Measurements from ENCODE around the gene ERICH4. TPM values are rescaled to one million over a fixed set of nuclear protein-coding genes. Genes with fewer than 3 reads are reported as not detected.

ERICH4 gene
- total and polyA plus RNA-seq, 12 donors, result 0.10 to 0.37 TPM; not detected in 10

DNA sequence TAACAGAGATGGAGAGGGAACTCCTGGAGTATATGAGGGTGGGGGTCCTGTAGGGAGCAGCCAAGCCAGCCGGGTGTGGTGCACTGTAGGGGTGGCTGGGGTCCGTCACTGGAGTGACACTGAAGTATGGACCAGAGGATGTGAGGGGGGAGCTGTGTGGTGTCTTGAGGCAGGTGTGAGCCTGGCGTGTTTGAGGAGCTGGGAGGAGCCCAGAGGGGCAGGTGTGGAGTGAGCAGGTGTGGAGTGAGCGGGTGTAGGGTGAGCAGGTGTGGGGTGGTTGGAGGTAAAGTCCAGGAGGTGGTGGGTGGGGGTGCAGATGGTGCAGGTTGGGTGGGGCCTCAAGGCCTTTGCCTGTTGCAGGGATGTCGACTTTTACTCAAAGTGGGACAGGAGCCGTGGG is 21.6 kb upstream of the ERICH4 start:
- no peak for DNase-seq
- H3K27me3 ChIP-seq, result no peaks in the 10 kb centered on the region
- H3K9me3 ChIP-seq, result no peaks in the 10 kb centered on the region
- intact Hi-C loops (cut with DNase I), result no loop called here
- 81 to 87% methylated on average over 6 of the region's 6 CpGs for WGBS, 2 donors
- peak in 1 of 8 donors; percentile 7 for ATAC-seq
- peak overlapping the region in 4 of 10 donors; percentile 16 to 81 (median 39) for H3K27ac ChIP-seq
- TF ChIP-seq, protein P1, sequence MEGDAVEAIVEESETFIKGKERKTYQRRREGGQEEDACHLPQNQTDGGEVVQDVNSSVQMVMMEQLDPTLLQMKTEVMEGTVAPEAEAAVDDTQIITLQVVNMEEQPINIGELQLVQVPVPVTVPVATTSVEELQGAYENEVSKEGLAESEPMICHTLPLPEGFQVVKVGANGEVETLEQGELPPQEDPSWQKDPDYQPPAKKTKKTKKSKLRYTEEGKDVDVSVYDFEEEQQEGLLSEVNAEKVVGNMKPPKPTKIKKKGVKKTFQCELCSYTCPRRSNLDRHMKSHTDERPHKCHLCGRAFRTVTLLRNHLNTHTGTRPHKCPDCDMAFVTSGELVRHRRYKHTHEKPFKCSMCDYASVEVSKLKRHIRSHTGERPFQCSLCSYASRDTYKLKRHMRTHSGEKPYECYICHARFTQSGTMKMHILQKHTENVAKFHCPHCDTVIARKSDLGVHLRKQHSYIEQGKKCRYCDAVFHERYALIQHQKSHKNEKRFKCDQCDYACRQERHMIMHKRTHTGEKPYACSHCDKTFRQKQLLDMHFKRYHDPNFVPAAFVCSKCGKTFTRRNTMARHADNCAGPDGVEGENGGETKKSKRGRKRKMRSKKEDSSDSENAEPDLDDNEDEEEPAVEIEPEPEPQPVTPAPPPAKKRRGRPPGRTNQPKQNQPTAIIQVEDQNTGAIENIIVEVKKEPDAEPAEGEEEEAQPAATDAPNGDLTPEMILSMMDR (IDR thresholded peaks at IDR 0.05), result no peak
- peaks cover 3 to 58% (median 38%) of the 10 kb centered on the region in 9 donors for H3K4me1 ChIP-seq
- H3K36me3 ChIP-seq, result peaks cover 4 to 97% (median 47%) of the 10 kb centered on the region in 9 donors
- H3K4me3 ChIP-seq, result no peak overlapping the region

DNA sequence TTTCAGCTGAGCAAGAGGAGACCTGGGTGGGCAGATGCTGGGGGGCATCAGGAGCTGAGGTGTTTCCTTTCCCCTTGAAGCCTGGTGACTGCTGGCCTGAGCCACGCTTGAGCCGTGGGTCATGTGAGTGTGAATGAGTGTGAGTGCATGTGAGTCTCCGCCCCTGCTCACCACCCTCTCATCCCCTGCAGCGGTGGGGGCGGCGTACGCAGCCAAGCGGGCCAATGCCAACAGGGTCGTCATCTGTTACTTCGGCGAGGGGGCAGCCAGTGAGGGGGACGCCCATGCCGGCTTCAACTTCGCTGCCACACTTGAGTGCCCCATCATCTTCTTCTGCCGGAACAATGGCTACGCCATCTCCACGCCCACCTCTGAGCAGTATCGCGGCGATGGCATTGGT is 21.0 kb upstream of the ERICH4 start:
- Histone ChIP-seq H3K9me3 (no peaks in the 10 kb centered on the region), H3K4me3 (no peak overlapping the region), H3K4me1 (peaks cover 3 to 65% (median 45%) of the 10 kb centered on the region in 9 donors), H3K27ac (peak overlapping the region in 2 of 10 donors; percentile 10 to 16), H3K27me3 (no peaks in the 10 kb centered on the region), H3K36me3 (peaks cover 4 to 90% (median 41%) of the 10 kb centered on the region in 9 donors)
- DNase-seq (no peak), ATAC-seq (no peak)
- 91 to 94% methylated on average over 20 of the region's 20 CpGs for WGBS, 2 donors
- intact Hi-C loops (cut with DNase I), result no loop called here
- TF ChIP-seq, protein P1 (IDR thresholded peaks at IDR 0.05), result no peak

DNA sequence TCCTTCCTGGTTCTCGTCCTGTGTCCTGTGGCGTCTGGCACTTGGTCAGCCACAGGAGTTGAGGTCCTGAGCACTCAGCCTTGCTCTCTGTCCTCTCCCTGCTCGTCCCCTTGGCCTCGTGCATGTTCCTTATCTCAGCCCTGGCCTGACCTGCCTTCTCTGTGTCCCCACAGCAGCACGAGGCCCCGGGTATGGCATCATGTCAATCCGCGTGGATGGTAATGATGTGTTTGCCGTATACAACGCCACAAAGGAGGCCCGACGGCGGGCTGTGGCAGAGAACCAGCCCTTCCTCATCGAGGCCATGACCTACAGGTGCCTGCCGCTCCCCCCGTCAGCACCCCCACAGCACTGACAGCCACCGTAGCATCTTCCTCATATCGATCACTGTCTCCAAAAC is 20.5 kb upstream of the ERICH4 start:
- Histone ChIP-seq H3K4me1 (peaks cover 3 to 70% (median 47%) of the 10 kb centered on the region in 9 donors), H3K27me3 (no peaks in the 10 kb centered on the region), H3K9me3 (no peaks in the 10 kb centered on the region), H3K27ac (peak overlapping the region in 2 of 10 donors; percentile 16 to 21), H3K36me3 (peaks cover 4 to 85% (median 36%) of the 10 kb centered on the region in 9 donors), H3K4me3 (no peak overlapping the region)
- TF ChIP-seq, protein P1 (IDR thresholded peaks at IDR 0.05), result no peak
- WGBS, 2 donors, result 66 to 67% methylated on average over 18 of the region's 18 CpGs
- intact Hi-C loops (cut with DNase I), result no loop called here
- ATAC-seq, result no peak
- DNase-seq, result no peak

DNA sequence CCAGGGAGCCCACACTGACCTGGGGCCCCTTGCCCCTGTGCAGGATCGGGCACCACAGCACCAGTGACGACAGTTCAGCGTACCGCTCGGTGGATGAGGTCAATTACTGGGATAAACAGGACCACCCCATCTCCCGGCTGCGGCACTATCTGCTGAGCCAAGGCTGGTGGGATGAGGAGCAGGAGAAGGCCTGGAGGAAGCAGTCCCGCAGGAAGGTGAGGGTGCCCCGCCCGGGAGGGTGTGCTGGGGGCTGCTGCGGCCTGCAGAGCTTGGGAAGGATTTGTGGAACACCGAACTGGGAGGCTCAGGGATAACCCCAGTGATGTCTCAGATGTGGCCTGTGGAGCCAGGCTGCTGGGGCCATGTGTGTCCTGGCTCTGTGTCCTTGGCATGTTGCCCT is 20.0 kb upstream of the ERICH4 start:
- peaks cover 4 to 80% (median 36%) of the 10 kb centered on the region in 9 donors for H3K36me3 ChIP-seq
- H3K27ac ChIP-seq, result no peak overlapping the region
- WGBS, 2 donors, result 88 to 89% methylated on average over 12 of the region's 12 CpGs
- intact Hi-C loops (cut with DNase I), result no loop called here
- ATAC-seq, result no peak
- peaks cover 4 to 75% (median 51%) of the 10 kb centered on the region in 9 donors for H3K4me1 ChIP-seq
- no peaks in the 10 kb centered on the region for H3K9me3 ChIP-seq
- TF ChIP-seq, protein P1 (IDR thresholded peaks at IDR 0.05), result no peak
- H3K27me3 ChIP-seq, result no peaks in the 10 kb centered on the region
- H3K4me3 ChIP-seq, result no peak overlapping the region
- no peak for DNase-seq
